GM21529 (cell line): Measurements from ENCODE around the gene CCP110.

Experiments
- ATAC-seq: cut with Tn5 transposase; IDR thresholded peaks from one replicate; pipeline ENCODE4 v1.9.1; 2021; ENCODE audit not compliant: unreplicated experiment

CCP110 gene

GRCh38 chr16:19506965-19507364 lies 16.8 kb upstream of the CCP110 start:
- ATAC-seq: no peak

GRCh38 chr16:19507867-19508266 lies 15.9 kb upstream of the CCP110 start:
- no peak for ATAC-seq

- no peak for ATAC-seq
Observed at GRCh38 chr16:19512297-19512696, 11.4 kb upstream of the CCP110 start.

- ATAC-seq: no peak
Observed at GRCh38 chr16:19513377-19514053, 10.2 kb upstream of the CCP110 start.

GRCh38 chr16:19515757-19516156 lies 8.0 kb upstream of the CCP110 start:
- no peak for ATAC-seq

GRCh38 chr16:19517424-19518089 lies 6.2 kb upstream of the CCP110 start:
- no peak for ATAC-seq

- ATAC-seq: no peak
Observed at GRCh38 chr16:19518388-19518787, 5.4 kb upstream of the CCP110 start.

- no peak for ATAC-seq
Observed at GRCh38 chr16:19520861-19521331, 2.8 kb upstream of the CCP110 start.

GRCh38 chr16:19521471-19522396 lies 2.0 kb upstream of the CCP110 start, which contains the start of gene GDE1:
TSS of gene GDE1 (minus strand) at chr16:19522098. CDS start at chr16:19521964, 134 bp downstream.
- ATAC-seq: peak; percentile 82

GRCh38 chr16:19522397-19522732 lies 1.4 kb upstream of the CCP110 start:
- no peak for ATAC-seq

- no peak for ATAC-seq
Observed at GRCh38 chr16:19522760-19523159, 982 bp upstream of the CCP110 start.

- ATAC-seq: no peak
Observed at GRCh38 chr16:19523184-19523558, 571 bp upstream of the CCP110 start.

GRCh38 chr16:19524356-19524615 lies 544 bp downstream of the CCP110 start:
- no peak for ATAC-seq

- ATAC-seq: no peak
Observed at GRCh38 chr16:19524616-19525384, 1.1 kb downstream of the CCP110 start.

GRCh38 chr16:19525385-19525723 lies 1.6 kb downstream of the CCP110 start:
- no peak for ATAC-seq

GRCh38 chr16:19527161-19527560 lies 3.4 kb downstream of the CCP110 start:
- no peak for ATAC-seq

- ATAC-seq: no peak
Observed at GRCh38 chr16:19528666-19529065, 4.9 kb downstream of the CCP110 start.

- no peak for ATAC-seq
Observed at GRCh38 chr16:19532601-19533000, 8.9 kb downstream of the CCP110 start.

- no peak for ATAC-seq
Observed at GRCh38 chr16:19540241-19540970, 16.7 kb downstream of the CCP110 start.

GRCh38 chr16:19542138-19542821 lies 18.5 kb downstream of the CCP110 start:
- ATAC-seq: no peak
